GM12878 (cell line): ENCODE data around the gene KRT12. TPM values are rescaled to one million over a fixed set of nuclear protein-coding genes. Genes with fewer than 3 reads are reported as not detected.

Experiments used
- ATAC-seq: fragments of 200-7000 bp; cut with Tn5 transposase; 3 replicates; pipeline ENCODE4 v1.9.1; 2020; ENCODE audit warnings: mild to moderate bottlenecking, moderate library complexity
- BruUV-seq: library from RNA; stranded (reverse); fragments of 400-500 nt; replicated peaks from 2 replicates; lab custom pipeline; 2021; lab: Mats Ljungman, UMichigan
- CTCF ChIA-PET: fragments of 300-600 bp; sonication (Branson Sonifier 250); formaldehyde crosslinking; extraction: SDS; loops from one replicate; lab custom pipeline; 2021; ENCODE audit warnings: inconsistent platforms; lab: Yijun Ruan, JAX
- POLR2A ChIA-PET: fragments of 350-600 bp; formaldehyde crosslinking; extraction: SDS; loops from one replicate; lab custom pipeline; 2021; ENCODE audit warnings: inconsistent platforms; lab: Charles Lee
- RAD21 ChIA-PET: fragments of 300-600 bp; sonication (Branson Sonifier 250); formaldehyde crosslinking; loops from one replicate; lab custom pipeline; 2023; ENCODE audit warnings: antibody characterized with exemption; ENCODE audit not compliant: unreplicated experiment; lab: Charles Lee
- SMC1A ChIA-PET: fragments of 300-600 bp; sonication (Branson Sonifier 250); formaldehyde crosslinking; loops from one replicate; lab custom pipeline; 2023; ENCODE audit not compliant: unreplicated experiment, uncharacterized antibody; lab: Charles Lee
- DNase-seq: peaks from one replicate; pipeline ENCODE4 v3.0.0-alpha.2; 2011; ENCODE audit warnings: low read depth, low spot score
- FAIRE-seq: peaks from 3 replicates; lab custom pipeline; 2011; peaks lifted over from hg19 to GRCh38; lab: Jason Lieb, UNC
- H2AFZ ChIP-seq: 2 replicates; pipeline ENCODE4 v1.6.0; 2011; ENCODE audit warnings: low read depth, low read length, control low read depth; ENCODE audit not compliant: control insufficient read depth
- H3K27ac ChIP-seq: 2 replicates; pipeline ENCODE4 v1.5.1; 2011; ENCODE audit warnings: control low read depth; ENCODE audit not compliant: control insufficient read depth, insufficient read depth
- H3K27me3 ChIP-seq, 2 experiments: replicated peaks in 1 of 2; 2 replicates each; pipeline versions ENCODE4 v1.6.0 to v1.6.1; 2011; ENCODE audit warnings: low read length in 1 of 2; ENCODE audit not compliant: control insufficient read depth in 2 of 2, insufficient read depth in 2 of 2
- H3K36me3 ChIP-seq, 2 experiments: 2 replicates each; pipeline ENCODE4 v1.5.1; 2011; ENCODE audit warnings: low read length in 1 of 2; ENCODE audit not compliant: control insufficient read depth in 2 of 2, insufficient read depth in 2 of 2
- H3K4me1 ChIP-seq: 2 replicates; pipeline ENCODE4 v1.6.1; 2011; ENCODE audit warnings: mild to moderate bottlenecking, low read length, moderate library complexity, mixed read lengths; ENCODE audit not compliant: control insufficient read depth, insufficient read depth
- H3K4me2 ChIP-seq: 2 replicates; pipeline ENCODE4 v1.6.0; 2011; ENCODE audit warnings: control low read depth; ENCODE audit not compliant: control insufficient read depth, insufficient read depth
- H3K4me3 ChIP-seq: fragments of 200-600 bp; sonication (generic); 2 replicates; pipeline ENCODE4 v1.5.1; 2016
- H3K79me2 ChIP-seq: 2 replicates; pipeline ENCODE4 v1.6.0; 2011; ENCODE audit warnings: low read length; ENCODE audit not compliant: control insufficient read depth, insufficient read depth
- H3K9ac ChIP-seq: 2 replicates; pipeline ENCODE4 v1.8.0; 2011; ENCODE audit warnings: low read length, control low read depth, mixed read lengths; ENCODE audit not compliant: control insufficient read depth, insufficient read depth
- H3K9me3 ChIP-seq: replicated peaks from 3 replicates; pipeline ENCODE4 v1.5.1; 2011; ENCODE audit warnings: mild to moderate bottlenecking, low read length; ENCODE audit not compliant: control insufficient read depth, insufficient read depth
- H4K20me1 ChIP-seq: 2 replicates; pipeline ENCODE4 v1.6.0; 2011; ENCODE audit not compliant: control insufficient read depth, insufficient read depth
- BHLHE40 ChIP-seq, 2 experiments: fragments of 450-650 bp in 1 of 2; IDR thresholded peaks; 2 replicates each; pipeline ENCODE4 v1.6.1; 2011 to 2017; ENCODE audit warnings: low read depth in 2 of 2, borderline replicate concordance in 1 of 2, improper control_type of control experiment in 1 of 2, low read length in 1 of 2, mild to moderate bottlenecking in 1 of 2
- BRCA1 ChIP-seq: IDR thresholded peaks from 2 replicates; pipeline ENCODE4 v1.6.1; 2011; ENCODE audit warnings: low read depth, low read length, improper control_type of control experiment
- E4F1 ChIP-seq: fragments of 450-650 bp; IDR thresholded peaks from 2 replicates; pipeline ENCODE4 v1.6.1; 2018; ENCODE audit warnings: borderline replicate concordance, mild to moderate bottlenecking; ENCODE audit not compliant: partially characterized antibody
- EGR1 ChIP-seq, 2 experiments: IDR thresholded peaks; 1 replicate in 1 of 2; 2 replicates in 1 of 2; pipeline ENCODE4 v1.6.1; 2011 to 2012; ENCODE audit warnings: low read depth in 2 of 2, low read length in 2 of 2, borderline replicate concordance in 1 of 2, mild to moderate bottlenecking in 1 of 2, moderate library complexity in 1 of 2
- ETV6 ChIP-seq, 2 experiments: fragments of 450-650 bp in 1 of 2; IDR thresholded peaks in 1 of 2; conservative IDR thresholded peaks in 1 of 2; 2 replicates each; pipeline ENCODE4 v1.6.1; 2014; ENCODE audit warnings: antibody characterized with exemption in 1 of 2, borderline replicate concordance in 1 of 2, low read depth in 1 of 2, mild to moderate bottlenecking in 1 of 2, moderate library complexity in 1 of 2
- NR2C2 ChIP-seq: IDR thresholded peaks from 2 replicates; pipeline ENCODE4 v1.6.1; 2011; ENCODE audit warnings: borderline replicate concordance, low read depth; ENCODE audit not compliant: control insufficient read depth, insufficient read length
- RAD21 ChIP-seq: IDR thresholded peaks from 2 replicates; pipeline ENCODE4 v1.6.1; 2011; ENCODE audit warnings: mild to moderate bottlenecking, low read depth, low read length, moderate library complexity; ENCODE audit not compliant: insufficient read depth
- RUNX3 ChIP-seq: IDR thresholded peaks from 2 replicates; pipeline ENCODE4 v1.6.1; 2012; ENCODE audit warnings: low read length, inconsistent platforms
- SIN3A ChIP-seq: IDR thresholded peaks from 2 replicates; pipeline ENCODE4 v1.6.1; 2012; ENCODE audit warnings: low read depth, low read length, improper control_type of control experiment
- SIX5 ChIP-seq: IDR thresholded peaks from 2 replicates; pipeline ENCODE4 v1.6.1; 2011; ENCODE audit warnings: mild to moderate bottlenecking, low read depth, low read length, moderate library complexity; ENCODE audit not compliant: severe bottlenecking
- TCF7 ChIP-seq: IDR thresholded peaks from 2 replicates; pipeline ENCODE4 v1.6.1; 2014; ENCODE audit warnings: antibody characterized with exemption, borderline replicate concordance
- ZBTB11 ChIP-seq: fragments of 450-650 bp; formaldehyde crosslinking; IDR thresholded peaks from 2 replicates; pipeline ENCODE4 v1.5.0; 2022; ENCODE audit warnings: mild to moderate bottlenecking, missing genetic modification characterization
- ZBTB40 ChIP-seq: fragments of 450-650 bp; IDR thresholded peaks from 2 replicates; pipeline ENCODE4 v1.6.1; 2016; ENCODE audit warnings: mild to moderate bottlenecking, moderate library complexity, borderline replicate concordance
- ZNF274 ChIP-seq: IDR thresholded peaks from one replicate; pipeline ENCODE4 v1.8.0; 2011; ENCODE audit not compliant: insufficient read length, insufficient read depth
- WGBS: methylation state at CpG from one replicate; pipeline ENCODE4 v1.1.6; 2016; ENCODE audit warnings: low lambda C conversion rate; ENCODE audit not compliant: insufficient replicate concordance, insufficient coverage; ENCODE audit errors: missing lambda C conversion rate; 5-methylcytosine and 5-hydroxymethylcytosine counted together
- in situ Hi-C: fragments of 300-500 bp; cut with MboI; formaldehyde crosslinking; loops from 9 replicates; pipeline ENCODE4 v1.14.3; 2018; ENCODE audit warnings: mixed read lengths
- intact Hi-C: fragments of 100-400 bp; cut with micrococcal nuclease; formaldehyde crosslinking; loops from one replicate; pipeline ENCODE4 v1.14.2; 2022; ENCODE audit not compliant: unreplicated experiment
- polyA plus RNA-seq, 11 experiments: library from polyadenylated mRNA; depleted of rRNA in 4 of 11; unstranded in 6 of 11; stranded (reverse) in 5 of 11; fragments of >200 nt; fragmentation: Nextera tagmentation in 4 of 11; fragmentation: Illumina TruSeq in 1 of 11; extraction: Ambion mirVana in 4 of 11; extraction: Trizol in 1 of 11; gene quantifications; 1 replicate in 1 of 11; 2 replicates in 10 of 11; pipeline versions ENCODE4 v1.2.1 to v1.2.3, GENCODE V29; 2011 to 2016; ENCODE audit warnings: inconsistent platforms in 2 of 11, missing spikeins in 2 of 11, low read depth in 1 of 11
- total RNA-seq, 4 experiments: library from RNA; depleted of rRNA in 3 of 4; stranded (reverse); fragments of >200 nt in 3 of 4; fragmentation: Illumina TruSeq in 1 of 4; extraction: Trizol in 1 of 4; gene quantifications; 2 replicates each; pipeline versions ENCODE4 v1.2.1 to v1.2.3, GENCODE V29; 2013 to 2021

The KRT12 gene
- total and polyA plus RNA-seq, 10 of the 15 experiments (the other 5 are each of a cell fraction or from before 2014, with no cell fraction given), result not detected

GRCh38 chr17:40813804-40814203 lies 53.2 kb downstream of the KRT12 start:
- 10% methylated on average over 4 of the region's 4 CpGs for WGBS
- BruUV-seq, result no TSS peak
- in situ Hi-C loops, result no loop called here
- TF ChIP-seq SIN3A (no peak), EGR1 (IDR thresholded peaks at IDR 0.05; ENCODE audit: borderline replicate concordance in 1 of 2, low read depth in 2 of 2, low read length in 2 of 2) (no peak), E4F1 (no peak), RUNX3 (no peak), ZBTB40 (no peak), ETV6 (conservative IDR thresholded peaks at IDR 0.05 in 1 of 2, IDR thresholded peaks at IDR 0.05 in 1 of 2; ENCODE audit: borderline replicate concordance in 1 of 2, low read depth in 1 of 2) (no peak), BHLHE40 (IDR thresholded peaks at IDR 0.05; ENCODE audit: borderline replicate concordance in 1 of 2, low read depth in 2 of 2, low read length in 1 of 2) (no peak), TCF7 (no peak), ZBTB11 (CRISPR knock-in tag) (no peak), NR2C2 (no peak), ZNF274 (no peak), BRCA1 (no peak), RAD21 (no peak), SIX5 (no peak)

More at GRCh38 chr17:40813804-40814203, 53.2 kb downstream of the KRT12 start:
- Histone ChIP-seq H3K4me1 (no peaks in the 10 kb centered on the region), H4K20me1 (no peaks in the 10 kb centered on the region), H3K27ac (no peak overlapping the region), H2AFZ (no peak overlapping the region), H3K4me2 (no peak overlapping the region), H3K36me3 (peaks cover 0 to 7% of the 10 kb centered on the region in 2 experiments; a peak in 2 of 4 replicates), H3K4me3 (no peak overlapping the region), H3K9me3 (no peaks in the 10 kb centered on the region), H3K9ac (no peak overlapping the region), H3K79me2 (peaks cover 5% of the 10 kb centered on the region), H3K27me3 (peaks cover 0 to 3% of the 10 kb centered on the region in 2 experiments; a peak in 1 of 4 replicates)
- CTCF ChIA-PET, result no interaction called here
- RAD21 ChIA-PET, result no interaction called here
- POLR2A ChIA-PET, result no interaction called here
- intact Hi-C loops, result no loop called here
- no peak for FAIRE-seq
- no peak for DNase-seq
- SMC1A ChIA-PET, result no interaction called here
- ATAC-seq, result no peak
